ENCODE results near the gene TIAM2. TPM values are rescaled to one million over a fixed set of nuclear protein-coding genes. Genes with fewer than 3 reads are reported as not detected.

The TIAM2 gene
- total and polyA plus RNA-seq, 10 of the 15 experiments (the other 5 are each of a cell fraction or from before 2014, with no cell fraction given) = 1.1 to 10.5 (median 2.3) TPM

GRCh38 chr6:155120034-155120433, 124.9 kb downstream of the TIAM2 start:
- WGBS (ENCODE audit: insufficient coverage, insufficient replicate concordance, low lambda C conversion rate, missing lambda C conversion rate) = 73% methylated on average over 6 of the region's 6 CpGs
- Histone ChIP-seq H3K36me3 (ENCODE audit: control insufficient read depth in 2 of 2, insufficient read depth in 2 of 2, low read length in 1 of 2) (no peaks in the 10 kb centered on the region), H3K27me3 (replicated peaks in 1 of 2; ENCODE audit: control insufficient read depth in 2 of 2, insufficient read depth in 2 of 2, low read length in 1 of 2) (no peaks in the 10 kb centered on the region), H3K9ac (ENCODE audit: control insufficient read depth, insufficient read depth, low read length) (no peak overlapping the region), H3K4me2 (ENCODE audit: control insufficient read depth, insufficient read depth) (no peak overlapping the region), H3K79me2 (ENCODE audit: control insufficient read depth, insufficient read depth, low read length) (no peaks in the 10 kb centered on the region), H3K4me1 (ENCODE audit: control insufficient read depth, insufficient read depth, low read length) (no peaks in the 10 kb centered on the region), H4K20me1 (ENCODE audit: control insufficient read depth, insufficient read depth) (no peaks in the 10 kb centered on the region), H2AFZ (ENCODE audit: control insufficient read depth, low read depth, low read length) (no peak overlapping the region), H3K27ac (ENCODE audit: control insufficient read depth, insufficient read depth) (no peak overlapping the region), H3K9me3 (replicated peaks; ENCODE audit: control insufficient read depth, insufficient read depth, low read length) (no peaks in the 10 kb centered on the region), H3K4me3 (no peak overlapping the region)
- in situ Hi-C loops (cut with MboI) (no loop called here), intact Hi-C loops (cut with micrococcal nuclease; ENCODE audit: unreplicated experiment) (no loop called here)
- no peak for TF ChIP-seq ELK1 (IDR thresholded peaks at IDR 0.05; ENCODE audit: low read depth, low read length)
- TF ChIP-seq TBL1XR1 (IDR thresholded peaks at IDR 0.05; ENCODE audit: low read depth, low read length) = no peak
- no peak for TF ChIP-seq MTA2 (IDR thresholded peaks at IDR 0.05; ENCODE audit: low read depth)
- TF ChIP-seq SRF (IDR thresholded peaks at IDR 0.05; ENCODE audit: low read depth in 2 of 2, low read length in 2 of 2) = no peak
- no peak for TF ChIP-seq MAX (IDR thresholded peaks at IDR 0.05; ENCODE audit: low read depth, low read length)
- TF ChIP-seq MEF2B (IDR thresholded peaks at IDR 0.05; ENCODE audit: partially characterized antibody, poor library complexity, severe bottlenecking) = no peak
- no peak for TF ChIP-seq POLR2AphosphoS5 (IDR thresholded peaks at IDR 0.05; ENCODE audit: low read length)
- TF ChIP-seq, protein P1, sequence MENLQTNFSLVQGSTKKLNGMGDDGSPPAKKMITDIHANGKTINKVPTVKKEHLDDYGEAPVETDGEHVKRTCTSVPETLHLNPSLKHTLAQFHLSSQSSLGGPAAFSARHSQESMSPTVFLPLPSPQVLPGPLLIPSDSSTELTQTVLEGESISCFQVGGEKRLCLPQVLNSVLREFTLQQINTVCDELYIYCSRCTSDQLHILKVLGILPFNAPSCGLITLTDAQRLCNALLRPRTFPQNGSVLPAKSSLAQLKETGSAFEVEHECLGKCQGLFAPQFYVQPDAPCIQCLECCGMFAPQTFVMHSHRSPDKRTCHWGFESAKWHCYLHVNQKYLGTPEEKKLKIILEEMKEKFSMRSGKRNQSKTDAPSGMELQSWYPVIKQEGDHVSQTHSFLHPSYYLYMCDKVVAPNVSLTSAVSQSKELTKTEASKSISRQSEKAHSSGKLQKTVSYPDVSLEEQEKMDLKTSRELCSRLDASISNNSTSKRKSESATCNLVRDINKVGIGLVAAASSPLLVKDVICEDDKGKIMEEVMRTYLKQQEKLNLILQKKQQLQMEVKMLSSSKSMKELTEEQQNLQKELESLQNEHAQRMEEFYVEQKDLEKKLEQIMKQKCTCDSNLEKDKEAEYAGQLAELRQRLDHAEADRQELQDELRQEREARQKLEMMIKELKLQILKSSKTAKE (IDR thresholded peaks at IDR 0.05; ENCODE audit: low read depth, poor library complexity, severe bottlenecking) = no peak
- TF ChIP-seq ATF7 (IDR thresholded peaks at IDR 0.05; ENCODE audit: low read depth) = no peak
- TF ChIP-seq ZNF217 (IDR thresholded peaks at IDR 0.05) = no peak
- no peak for TF ChIP-seq RCOR1 (conservative IDR thresholded peaks at IDR 0.05; ENCODE audit: low read depth, low read length)
- TF ChIP-seq IKZF1 (conservative IDR thresholded peaks at IDR 0.05) = no peak
- no peak for TF ChIP-seq SUPT20H (IDR thresholded peaks at IDR 0.05; ENCODE audit: borderline replicate concordance, control insufficient read depth, low read depth, low read length)
- TF ChIP-seq HSF1 (IDR thresholded peaks at IDR 0.05; ENCODE audit: low read depth, low read length) = no peak
- TF ChIP-seq HDGF (IDR thresholded peaks at IDR 0.05) = no peak
- TF ChIP-seq, protein P2, sequence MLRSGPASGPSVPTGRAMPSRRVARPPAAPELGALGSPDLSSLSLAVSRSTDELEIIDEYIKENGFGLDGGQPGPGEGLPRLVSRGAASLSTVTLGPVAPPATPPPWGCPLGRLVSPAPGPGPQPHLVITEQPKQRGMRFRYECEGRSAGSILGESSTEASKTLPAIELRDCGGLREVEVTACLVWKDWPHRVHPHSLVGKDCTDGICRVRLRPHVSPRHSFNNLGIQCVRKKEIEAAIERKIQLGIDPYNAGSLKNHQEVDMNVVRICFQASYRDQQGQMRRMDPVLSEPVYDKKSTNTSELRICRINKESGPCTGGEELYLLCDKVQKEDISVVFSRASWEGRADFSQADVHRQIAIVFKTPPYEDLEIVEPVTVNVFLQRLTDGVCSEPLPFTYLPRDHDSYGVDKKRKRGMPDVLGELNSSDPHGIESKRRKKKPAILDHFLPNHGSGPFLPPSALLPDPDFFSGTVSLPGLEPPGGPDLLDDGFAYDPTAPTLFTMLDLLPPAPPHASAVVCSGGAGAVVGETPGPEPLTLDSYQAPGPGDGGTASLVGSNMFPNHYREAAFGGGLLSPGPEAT (IDR thresholded peaks at IDR 0.05; ENCODE audit: low read depth) = no peak
- TF ChIP-seq, protein P3, sequence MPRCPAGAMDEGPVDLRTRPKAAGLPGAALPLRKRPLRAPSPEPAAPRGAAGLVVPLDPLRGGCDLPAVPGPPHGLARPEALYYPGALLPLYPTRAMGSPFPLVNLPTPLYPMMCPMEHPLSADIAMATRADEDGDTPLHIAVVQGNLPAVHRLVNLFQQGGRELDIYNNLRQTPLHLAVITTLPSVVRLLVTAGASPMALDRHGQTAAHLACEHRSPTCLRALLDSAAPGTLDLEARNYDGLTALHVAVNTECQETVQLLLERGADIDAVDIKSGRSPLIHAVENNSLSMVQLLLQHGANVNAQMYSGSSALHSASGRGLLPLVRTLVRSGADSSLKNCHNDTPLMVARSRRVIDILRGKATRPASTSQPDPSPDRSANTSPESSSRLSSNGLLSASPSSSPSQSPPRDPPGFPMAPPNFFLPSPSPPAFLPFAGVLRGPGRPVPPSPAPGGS (IDR thresholded peaks at IDR 0.05; ENCODE audit: borderline replicate concordance, insufficient read depth, low read depth, low read length, poor library complexity, severe bottlenecking) = no peak
- ChIA-PET CTCF (interaction anchor here (1.4 kb wide), 1 partner anchor 15 kb away, joined by 3 read pairs; no protein-coding TSS in a partner anchor), POLR2A (no interaction called here), SMC1A (ENCODE audit: uncharacterized antibody, unreplicated experiment) (interaction anchor here (1.3 to 2.3 kb wide), 2 partner anchors 39 to 52 kb away, joined by 3 to 7 read pairs; no protein-coding TSS in a partner anchor), RAD21 (ENCODE audit: unreplicated experiment) (no interaction called here)
- FAIRE-seq (no peak), ATAC-seq (no peak), DNase-seq (ENCODE audit: low read depth, low spot score) (no peak)
- no TSS peak for BruUV-seq (replicated peaks)

Data from GM12878 (cell line).